ENCODE results near the gene DPP6. TPM values are rescaled to one million over a fixed set of nuclear protein-coding genes. Genes with fewer than 3 reads are reported as not detected.

DPP6 gene
- total and polyA plus RNA-seq, 4 experiments from 2014 or later = not detected

GRCh38 chr7:154892459-154892858 lies 840.3 kb downstream of the DPP6 start:
- Mint-ChIP-seq H3K27me3 (peaks cover 4 to 19% of the 10 kb centered on the region in 2 donors), H3K36me3 (no peaks in the 10 kb centered on the region), H3K27ac (no peak overlapping the region), H3K9me3 (peaks cover 0 to 6% (median 2%) of the 10 kb centered on the region in 8 donors), H3K4me3 (no peak overlapping the region), H3K4me1 (no peaks in the 10 kb centered on the region)
- Histone ChIP-seq H3K4me1 (ENCODE audit: insufficient read depth, low read length) (no peaks in the 10 kb centered on the region), H3K4me3 (ENCODE audit: low read length in 2 of 2) (no peak overlapping the region), H3K27me3 (ENCODE audit: insufficient read depth, low read length) (no peaks in the 10 kb centered on the region), H3K36me3 (ENCODE audit: insufficient read depth, low read length) (no peaks in the 10 kb centered on the region), H3K27ac (ENCODE audit: low read depth, low read length) (no peak overlapping the region), H3K9me3 (ENCODE audit: control insufficient read depth in 1 of 2, low read length in 2 of 2) (no peaks in the 10 kb centered on the region)
- POLR2A ChIA-PET (ENCODE audit: partially characterized antibody) = no interaction called here
- intact Hi-C loops (cut with micrococcal nuclease) = no loop called here
- DNase-seq = no peak
- CTCF ChIA-PET (ENCODE audit: partially characterized antibody) = no interaction called here

- ChIA-PET POLR2A (ENCODE audit: partially characterized antibody) (no interaction called here), CTCF (ENCODE audit: partially characterized antibody) (interaction anchor here (1.7 kb wide), 1 partner anchor 14 kb away, joined by 5 read pairs; no protein-coding TSS in a partner anchor)
- H3K4me3 ChIP-seq (ENCODE audit: low read length in 2 of 2) = no peak overlapping the region
- H3K9me3 Mint-ChIP-seq = peaks cover 0 to 2% (median 0%) of the 10 kb centered on the region in 8 donors
- no peaks in the 10 kb centered on the region for H3K36me3 Mint-ChIP-seq
- no peaks in the 10 kb centered on the region for H3K4me1 ChIP-seq (ENCODE audit: insufficient read depth, low read length)
- no peaks in the 10 kb centered on the region for H3K36me3 ChIP-seq (ENCODE audit: insufficient read depth, low read length)
- no peak overlapping the region for H3K27ac Mint-ChIP-seq
- H3K4me3 Mint-ChIP-seq = no peak overlapping the region
- no peak for DNase-seq
- intact Hi-C loops (cut with micrococcal nuclease) = no loop called here
- no peak overlapping the region for H3K27ac ChIP-seq (ENCODE audit: low read depth, low read length)
- H3K27me3 ChIP-seq (ENCODE audit: insufficient read depth, low read length) = no peaks in the 10 kb centered on the region
- H3K9me3 ChIP-seq (ENCODE audit: control insufficient read depth in 1 of 2, low read length in 2 of 2) = no peaks in the 10 kb centered on the region
- no peaks in the 10 kb centered on the region for H3K4me1 Mint-ChIP-seq
- H3K27me3 Mint-ChIP-seq = peaks cover 3 to 13% of the 10 kb centered on the region in 2 donors
Observed at GRCh38 chr7:154896076-154896475, 843.9 kb downstream of the DPP6 start.

GRCh38 chr7:154898973-154899855 lies 847.0 kb downstream of the DPP6 start:
- peaks cover 0 to 2% (median 0%) of the 10 kb centered on the region in 8 donors for H3K9me3 Mint-ChIP-seq
- no peak overlapping the region for H3K27ac Mint-ChIP-seq
- no peak for DNase-seq
- intact Hi-C loops (cut with micrococcal nuclease) = no loop called here
- Histone ChIP-seq H3K9me3 (ENCODE audit: control insufficient read depth in 1 of 2, low read length in 2 of 2) (no peaks in the 10 kb centered on the region), H3K36me3 (ENCODE audit: insufficient read depth, low read length) (no peaks in the 10 kb centered on the region), H3K4me3 (ENCODE audit: low read length in 2 of 2) (no peak overlapping the region), H3K27me3 (ENCODE audit: insufficient read depth, low read length) (no peaks in the 10 kb centered on the region), H3K27ac (ENCODE audit: low read depth, low read length) (no peak overlapping the region), H3K4me1 (ENCODE audit: insufficient read depth, low read length) (no peaks in the 10 kb centered on the region)
- no peaks in the 10 kb centered on the region for H3K4me1 Mint-ChIP-seq
- no peak overlapping the region for H3K4me3 Mint-ChIP-seq
- H3K27me3 Mint-ChIP-seq = peaks cover 5 to 7% of the 10 kb centered on the region in 2 donors
- CTCF ChIA-PET (ENCODE audit: partially characterized antibody) = interaction anchor here (1.5 to 2.2 kb wide), 2 partner anchors 12 to 14 kb away, joined by 3 to 8 read pairs; no protein-coding TSS in a partner anchor
- H3K36me3 Mint-ChIP-seq = no peaks in the 10 kb centered on the region
- POLR2A ChIA-PET (ENCODE audit: partially characterized antibody) = no interaction called here

GRCh38 chr7:154899862-154900261 lies 847.7 kb downstream of the DPP6 start:
- no peak overlapping the region for H3K4me3 ChIP-seq (ENCODE audit: low read length in 2 of 2)
- no peaks in the 10 kb centered on the region for H3K4me1 Mint-ChIP-seq
- intact Hi-C loops (cut with micrococcal nuclease) = no loop called here
- no peak for DNase-seq
- ChIA-PET POLR2A (ENCODE audit: partially characterized antibody) (no interaction called here), CTCF (ENCODE audit: partially characterized antibody) (interaction anchor here (1.5 kb wide), 1 partner anchor 11 kb away, joined by 3 read pairs; no protein-coding TSS in a partner anchor)
- H3K4me3 Mint-ChIP-seq = no peak overlapping the region
- no peaks in the 10 kb centered on the region for H3K9me3 ChIP-seq (ENCODE audit: control insufficient read depth in 1 of 2, low read length in 2 of 2)
- no peaks in the 10 kb centered on the region for H3K4me1 ChIP-seq (ENCODE audit: insufficient read depth, low read length)
- H3K36me3 Mint-ChIP-seq = no peaks in the 10 kb centered on the region
- H3K27ac Mint-ChIP-seq = no peak overlapping the region
- peaks cover 7% of the 10 kb centered on the region in 2 donors for H3K27me3 Mint-ChIP-seq
- H3K27me3 ChIP-seq (ENCODE audit: insufficient read depth, low read length) = no peaks in the 10 kb centered on the region
- H3K9me3 Mint-ChIP-seq = peaks cover 0 to 2% (median 0%) of the 10 kb centered on the region in 8 donors
- no peak overlapping the region for H3K27ac ChIP-seq (ENCODE audit: low read depth, low read length)
- H3K36me3 ChIP-seq (ENCODE audit: insufficient read depth, low read length) = no peaks in the 10 kb centered on the region

GRCh38 chr7:154902600-154903082 lies 850.4 kb downstream of the DPP6 start:
- intact Hi-C loops (cut with micrococcal nuclease) = no loop called here
- H3K4me3 ChIP-seq (ENCODE audit: low read length in 2 of 2) = no peak overlapping the region
- Mint-ChIP-seq H3K4me3 (no peak overlapping the region), H3K4me1 (no peaks in the 10 kb centered on the region), H3K27me3 (peaks cover 3 to 4% of the 10 kb centered on the region in 2 donors), H3K27ac (no peak overlapping the region), H3K36me3 (no peaks in the 10 kb centered on the region), H3K9me3 (no peaks in the 10 kb centered on the region)
- CTCF ChIA-PET (ENCODE audit: partially characterized antibody) = interaction anchor here (1.0 kb wide), 1 partner anchor 11 kb away, joined by 3 read pairs; no protein-coding TSS in a partner anchor
- H3K27me3 ChIP-seq (ENCODE audit: insufficient read depth, low read length) = no peaks in the 10 kb centered on the region
- DNase-seq = no peak
- H3K27ac ChIP-seq (ENCODE audit: low read depth, low read length) = no peak overlapping the region
- no peaks in the 10 kb centered on the region for H3K4me1 ChIP-seq (ENCODE audit: insufficient read depth, low read length)
- no peaks in the 10 kb centered on the region for H3K9me3 ChIP-seq (ENCODE audit: control insufficient read depth in 1 of 2, low read length in 2 of 2)
- H3K36me3 ChIP-seq (ENCODE audit: insufficient read depth, low read length) = no peaks in the 10 kb centered on the region
- POLR2A ChIA-PET (ENCODE audit: partially characterized antibody) = no interaction called here

- H3K36me3 Mint-ChIP-seq = no peaks in the 10 kb centered on the region
- H3K4me3 Mint-ChIP-seq = no peak overlapping the region
- CTCF ChIA-PET (ENCODE audit: partially characterized antibody) = interaction anchor here (1.0 to 2.3 kb wide), 3 partner anchors 10 to 25 kb away, joined by 3 to 10 read pairs (median 4); no protein-coding TSS in a partner anchor
- Histone ChIP-seq H3K27ac (ENCODE audit: low read depth, low read length) (no peak overlapping the region), H3K36me3 (ENCODE audit: insufficient read depth, low read length) (no peaks in the 10 kb centered on the region), H3K27me3 (ENCODE audit: insufficient read depth, low read length) (no peaks in the 10 kb centered on the region), H3K4me1 (ENCODE audit: insufficient read depth, low read length) (no peaks in the 10 kb centered on the region), H3K9me3 (ENCODE audit: control insufficient read depth in 1 of 2, low read length in 2 of 2) (no peaks in the 10 kb centered on the region), H3K4me3 (ENCODE audit: low read length in 2 of 2) (no peak overlapping the region)
- intact Hi-C loops (cut with micrococcal nuclease) = no loop called here
- H3K9me3 Mint-ChIP-seq = no peaks in the 10 kb centered on the region
- H3K4me1 Mint-ChIP-seq = peaks cover 0 to 2% (median under 1%) of the 10 kb centered on the region in 4 donors
- H3K27me3 Mint-ChIP-seq = peaks cover 0 to 4% of the 10 kb centered on the region in 2 donors
- DNase-seq = no peak
- H3K27ac Mint-ChIP-seq = no peak overlapping the region
- POLR2A ChIA-PET (ENCODE audit: partially characterized antibody) = no interaction called here
Observed at GRCh38 chr7:154903083-154903731, 851.0 kb downstream of the DPP6 start.

- peaks cover 9 to 10% of the 10 kb centered on the region in 2 donors for H3K27me3 Mint-ChIP-seq
- CTCF ChIA-PET (ENCODE audit: partially characterized antibody) = interaction anchor here (1.4 to 2.3 kb wide), 2 partner anchors 8 to 22 kb away, joined by 3 to 10 read pairs; no protein-coding TSS in a partner anchor
- intact Hi-C loops (cut with micrococcal nuclease) = no loop called here
Observed at GRCh38 chr7:154905146-154905545, 852.9 kb downstream of the DPP6 start.

More at GRCh38 chr7:154905146-154905545, 852.9 kb downstream of the DPP6 start:
- Histone ChIP-seq H3K4me3 (ENCODE audit: low read length in 2 of 2) (no peak overlapping the region), H3K36me3 (ENCODE audit: insufficient read depth, low read length) (no peaks in the 10 kb centered on the region), H3K27me3 (ENCODE audit: insufficient read depth, low read length) (no peaks in the 10 kb centered on the region), H3K9me3 (ENCODE audit: control insufficient read depth in 1 of 2, low read length in 2 of 2) (no peaks in the 10 kb centered on the region), H3K4me1 (ENCODE audit: insufficient read depth, low read length) (no peaks in the 10 kb centered on the region), H3K27ac (ENCODE audit: low read depth, low read length) (no peak overlapping the region)
- Mint-ChIP-seq H3K4me1 (peaks cover 0 to 4% (median 2%) of the 10 kb centered on the region in 4 donors), H3K4me3 (no peak overlapping the region), H3K27ac (no peak overlapping the region), H3K36me3 (no peaks in the 10 kb centered on the region), H3K9me3 (peaks cover 0 to under 1% (median 0%) of the 10 kb centered on the region in 8 donors)
- POLR2A ChIA-PET (ENCODE audit: partially characterized antibody) = no interaction called here
- no peak for DNase-seq

Data from CD4-positive, alpha-beta memory T cell (primary cell).